Activated naive CD8-positive, alpha-beta T cell treated with anti-CD3 and anti-CD28 coated beads, Interleukin-2, amount 10 ng/mL, durations not matched to agents 7 days and 5 days (primary cell): ENCODE measurements around the gene SLC15A1. TPM values are rescaled to one million over a fixed set of nuclear protein-coding genes. Genes with fewer than 3 reads are reported as not detected.

ENCODE experiments used
- ATAC-seq: fragments of 150-1000 bp; cut with Tn5 transposase; one replicate; pipeline ENCODE4 v1.10.0; 2021; ENCODE audit warnings: low read depth, moderate library complexity
- POLR2A ChIA-PET: fragments of 350-600 bp; sonication (Branson Sonifier 250); formaldehyde crosslinking; loops from one replicate; lab custom pipeline; 2021; ENCODE audit warnings: antibody characterized with exemption; lab: Charles Lee
- DNase-seq: peaks from one replicate; pipeline ENCODE4 v3.0.0; 2021
- H3K27ac Mint-ChIP-seq: one replicate; pipeline ENCODE4 v1.8.0; 2022; ENCODE audit warnings: mild to moderate bottlenecking, mixed read lengths
- H3K27me3 Mint-ChIP-seq: one replicate; pipeline ENCODE4 v1.8.0; 2022; ENCODE audit warnings: mild to moderate bottlenecking, moderate library complexity, mixed read lengths
- H3K36me3 Mint-ChIP-seq: one replicate; pipeline ENCODE4 v1.8.0; 2021; ENCODE audit warnings: mild to moderate bottlenecking, mixed read lengths
- H3K4me1 Mint-ChIP-seq: one replicate; pipeline ENCODE4 v1.8.0; 2021; ENCODE audit warnings: mixed read lengths
- H3K4me3 Mint-ChIP-seq: one replicate; pipeline ENCODE4 v1.8.0; 2022; ENCODE audit warnings: mild to moderate bottlenecking, moderate library complexity, mixed read lengths
- H3K9me3 Mint-ChIP-seq: one replicate; pipeline ENCODE4 v1.8.0; 2021; ENCODE audit warnings: mixed read lengths
- total RNA-seq, 2 experiments: library from RNA; stranded (reverse); gene quantifications; one replicate each; pipeline ENCODE4 v1.2.3, GENCODE V29; 2021

SLC15A1 gene, protein sequence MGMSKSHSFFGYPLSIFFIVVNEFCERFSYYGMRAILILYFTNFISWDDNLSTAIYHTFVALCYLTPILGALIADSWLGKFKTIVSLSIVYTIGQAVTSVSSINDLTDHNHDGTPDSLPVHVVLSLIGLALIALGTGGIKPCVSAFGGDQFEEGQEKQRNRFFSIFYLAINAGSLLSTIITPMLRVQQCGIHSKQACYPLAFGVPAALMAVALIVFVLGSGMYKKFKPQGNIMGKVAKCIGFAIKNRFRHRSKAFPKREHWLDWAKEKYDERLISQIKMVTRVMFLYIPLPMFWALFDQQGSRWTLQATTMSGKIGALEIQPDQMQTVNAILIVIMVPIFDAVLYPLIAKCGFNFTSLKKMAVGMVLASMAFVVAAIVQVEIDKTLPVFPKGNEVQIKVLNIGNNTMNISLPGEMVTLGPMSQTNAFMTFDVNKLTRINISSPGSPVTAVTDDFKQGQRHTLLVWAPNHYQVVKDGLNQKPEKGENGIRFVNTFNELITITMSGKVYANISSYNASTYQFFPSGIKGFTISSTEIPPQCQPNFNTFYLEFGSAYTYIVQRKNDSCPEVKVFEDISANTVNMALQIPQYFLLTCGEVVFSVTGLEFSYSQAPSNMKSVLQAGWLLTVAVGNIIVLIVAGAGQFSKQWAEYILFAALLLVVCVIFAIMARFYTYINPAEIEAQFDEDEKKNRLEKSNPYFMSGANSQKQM
- not detected for total RNA-seq

DNA sequence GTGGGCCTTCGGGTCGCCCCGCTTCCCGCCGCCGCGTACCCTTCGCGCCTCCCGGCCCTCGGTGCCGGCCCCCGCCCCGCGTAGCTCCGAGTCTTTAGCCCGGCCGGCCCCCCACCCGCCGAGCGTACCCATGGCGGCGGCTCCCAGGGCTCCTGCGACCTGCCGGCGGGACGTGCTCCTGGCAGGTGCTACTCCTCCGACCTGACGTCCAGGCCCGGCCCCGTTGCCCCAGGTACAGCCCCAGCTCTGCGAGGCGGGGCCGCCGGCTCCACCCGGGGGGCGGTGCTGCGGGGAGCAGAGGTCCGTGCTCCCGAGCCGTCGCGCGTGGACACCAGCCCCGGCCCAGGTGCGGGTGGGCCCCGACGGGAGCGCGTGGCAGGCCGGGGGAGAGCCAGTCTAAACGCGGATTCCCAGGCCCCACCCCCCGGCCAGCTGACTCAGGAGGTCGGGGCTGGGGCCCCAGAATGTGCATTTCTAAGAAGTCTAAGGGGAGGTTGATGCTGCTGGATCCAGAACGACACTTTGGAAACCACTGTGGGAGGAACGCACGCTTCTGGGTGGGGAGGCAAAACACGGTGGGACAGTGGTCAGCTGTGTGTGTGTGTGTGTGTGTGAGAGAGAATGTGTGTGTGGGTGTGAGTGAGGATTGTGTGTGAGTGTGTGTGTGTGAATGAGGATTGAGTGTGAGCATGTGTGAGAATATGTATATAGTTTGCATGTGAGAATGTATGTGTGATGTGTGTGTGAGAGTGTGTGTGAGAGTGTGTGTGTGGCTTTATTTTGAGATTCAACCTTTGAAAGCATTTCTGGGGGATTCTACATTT, at the start of gene SLC15A1:
SLC15A1 (minus strand) TSS at position 206 of the 824 bp plus-strand sequence; CDS start at position 132, 74 bp downstream.
- POLR2A ChIA-PET = no interaction called here
- Mint-ChIP-seq H3K4me3 (peak within 1 kb of the TSS; percentile 16), H3K27me3 (peaks cover 57% of the 10 kb centered on the region), H3K36me3 (peaks cover 8% of the 10 kb centered on the region), H3K9me3 (peaks cover 13% of the 10 kb centered on the region), H3K4me1 (no peaks in the 10 kb centered on the region), H3K27ac (no peak within 1 kb of the TSS)
- ATAC-seq (no peak), DNase-seq (no peak)

DNA sequence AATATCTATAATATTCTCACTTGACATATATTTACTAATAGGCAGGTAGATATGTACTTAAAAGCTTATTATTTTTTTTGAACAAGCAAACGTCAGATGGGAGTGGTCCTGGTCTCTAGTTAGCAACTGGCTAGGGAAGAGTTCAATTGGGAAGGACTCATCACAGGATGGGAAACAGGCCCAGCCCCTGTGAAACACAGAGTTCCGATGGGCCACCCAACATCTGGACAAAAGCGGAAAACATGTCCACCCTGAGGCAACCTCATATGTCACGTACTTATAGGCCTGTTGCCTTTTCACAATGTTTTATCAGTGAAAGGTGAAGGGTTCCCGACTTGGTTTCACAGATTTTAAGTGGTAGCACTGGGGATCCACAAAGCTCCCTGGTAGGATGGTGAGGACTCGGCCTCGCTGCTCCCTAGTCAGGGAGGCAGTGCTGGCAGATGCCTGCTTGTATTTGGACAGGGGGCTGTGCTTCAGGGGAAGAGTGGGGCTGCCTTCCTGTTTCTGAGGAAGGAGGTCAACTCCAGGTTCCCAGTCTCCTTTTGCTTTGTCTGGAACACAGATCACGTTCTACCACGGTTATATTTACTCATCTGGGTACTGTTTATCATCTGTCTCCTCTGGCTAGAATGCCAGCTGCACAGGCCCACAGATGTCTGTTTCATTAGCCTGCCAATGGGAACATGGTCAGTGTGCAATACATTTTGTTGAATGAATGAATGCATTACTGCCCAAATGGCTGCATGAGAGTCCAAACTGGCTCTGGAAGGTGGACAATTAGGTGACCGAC, 49.4 kb upstream of the SLC15A1 start:
- no peaks in the 10 kb centered on the region for H3K9me3 Mint-ChIP-seq
- POLR2A ChIA-PET = no interaction called here
- no peak overlapping the region for H3K4me3 Mint-ChIP-seq
- peaks cover 4% of the 10 kb centered on the region for H3K4me1 Mint-ChIP-seq
- DNase-seq (no peak), ATAC-seq (no peak)
- H3K36me3 Mint-ChIP-seq = peaks cover 22% of the 10 kb centered on the region
- H3K27ac Mint-ChIP-seq = no peak overlapping the region
- H3K27me3 Mint-ChIP-seq = no peaks in the 10 kb centered on the region

DNA sequence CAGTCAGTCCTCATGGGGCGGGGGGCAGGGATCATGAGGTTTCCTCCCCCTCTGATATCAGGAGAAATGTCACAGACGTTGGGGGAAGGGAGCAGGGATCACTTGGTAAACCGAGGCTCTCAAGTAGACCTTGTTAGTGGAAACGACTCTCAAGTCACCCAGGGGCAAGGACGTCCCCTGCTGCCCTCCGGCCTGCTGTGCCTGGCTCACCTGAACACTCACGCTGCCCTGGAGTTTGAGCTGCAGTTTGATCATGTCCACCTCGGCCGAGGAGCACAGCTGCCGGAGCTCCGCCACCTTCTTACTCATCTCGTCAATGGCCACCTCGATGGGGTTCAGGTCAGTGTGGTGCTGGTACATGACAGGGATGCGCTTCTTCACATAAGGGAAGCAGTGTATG, 47.6 kb upstream of the SLC15A1 start:
- POLR2A ChIA-PET = interaction anchor here (0.5 kb wide), 1 partner anchor 233 kb away, joined by 5 read pairs; no protein-coding TSS in a partner anchor
- no peak for DNase-seq
- peaks cover 37% of the 10 kb centered on the region for H3K36me3 Mint-ChIP-seq
- H3K27ac Mint-ChIP-seq = no peak overlapping the region
- no peaks in the 10 kb centered on the region for H3K9me3 Mint-ChIP-seq
- H3K27me3 Mint-ChIP-seq = no peaks in the 10 kb centered on the region
- H3K4me3 Mint-ChIP-seq = no peak overlapping the region
- ATAC-seq = no peak
- H3K4me1 Mint-ChIP-seq = peaks cover 4% of the 10 kb centered on the region

DNA sequence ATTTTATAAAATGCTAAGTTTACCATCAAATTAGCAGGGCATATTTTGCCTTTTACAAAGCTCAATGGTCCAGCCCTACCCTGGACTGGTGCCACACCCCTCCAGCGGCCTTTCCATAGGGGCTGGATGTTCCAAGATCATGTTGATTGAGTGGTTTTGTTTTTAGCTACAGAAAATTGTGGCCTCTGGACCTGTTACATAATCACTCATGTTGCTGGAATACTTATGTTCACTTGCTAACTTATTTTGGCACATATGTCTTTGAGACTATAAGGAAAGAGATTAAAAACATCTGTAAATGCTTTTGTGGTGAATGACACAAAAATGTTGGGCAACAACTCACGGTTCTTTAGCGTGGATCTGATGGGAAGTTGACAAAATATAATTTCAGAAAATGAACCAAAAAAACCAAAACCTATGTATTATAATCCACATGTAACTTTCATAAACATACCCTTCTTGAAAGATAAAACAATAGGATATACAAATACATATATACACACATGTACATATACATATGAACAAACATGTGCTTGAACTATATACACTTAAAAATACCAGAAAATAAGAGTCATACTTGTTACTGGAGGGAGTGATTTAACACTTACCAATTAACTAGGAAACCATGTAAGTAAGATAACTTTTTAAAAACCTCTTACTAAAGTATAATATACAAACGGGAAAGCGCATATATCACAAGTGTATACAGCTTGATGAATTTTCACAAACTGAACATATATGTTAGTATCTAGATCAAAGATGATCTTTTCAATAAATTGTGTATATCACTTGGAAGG, 46.6 kb upstream of the SLC15A1 start:
- POLR2A ChIA-PET = no interaction called here
- no peaks in the 10 kb centered on the region for H3K27me3 Mint-ChIP-seq
- no peaks in the 10 kb centered on the region for H3K9me3 Mint-ChIP-seq
- no peak for DNase-seq
- no peak for ATAC-seq
- peaks cover 4% of the 10 kb centered on the region for H3K4me1 Mint-ChIP-seq
- peaks cover 46% of the 10 kb centered on the region for H3K36me3 Mint-ChIP-seq
- H3K4me3 Mint-ChIP-seq = no peak overlapping the region
- no peak overlapping the region for H3K27ac Mint-ChIP-seq

DNA sequence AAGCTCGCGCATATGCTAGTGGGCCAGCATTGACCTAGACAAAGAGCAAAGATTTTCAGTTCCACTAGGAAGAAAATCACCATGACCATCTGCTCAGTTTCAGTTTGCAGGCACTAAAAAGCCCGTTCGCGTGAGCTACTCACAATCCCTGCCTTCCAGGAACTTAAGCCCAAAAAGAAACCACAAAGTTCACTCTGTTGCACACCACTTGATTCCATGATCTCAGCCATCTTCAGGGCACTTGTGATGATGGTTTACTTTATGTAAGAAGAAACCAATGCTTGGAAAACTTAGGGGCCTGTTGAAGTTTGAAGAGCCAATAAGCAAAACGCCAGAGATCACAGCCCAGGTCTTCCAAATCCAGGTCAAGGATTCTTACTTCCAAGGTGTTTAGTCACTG, 45.0 kb upstream of the SLC15A1 start:
- Mint-ChIP-seq H3K4me3 (no peak overlapping the region), H3K9me3 (no peaks in the 10 kb centered on the region), H3K27ac (peak overlapping the region; percentile 14), H3K36me3 (peaks cover 54% of the 10 kb centered on the region), H3K4me1 (peaks cover 4% of the 10 kb centered on the region), H3K27me3 (no peaks in the 10 kb centered on the region)
- POLR2A ChIA-PET = interaction anchor here (0.6 kb wide), 1 partner anchor 1880 kb away, joined by 3 read pairs; no protein-coding TSS in a partner anchor
- DNase-seq (no peak), ATAC-seq (no peak)

DNA sequence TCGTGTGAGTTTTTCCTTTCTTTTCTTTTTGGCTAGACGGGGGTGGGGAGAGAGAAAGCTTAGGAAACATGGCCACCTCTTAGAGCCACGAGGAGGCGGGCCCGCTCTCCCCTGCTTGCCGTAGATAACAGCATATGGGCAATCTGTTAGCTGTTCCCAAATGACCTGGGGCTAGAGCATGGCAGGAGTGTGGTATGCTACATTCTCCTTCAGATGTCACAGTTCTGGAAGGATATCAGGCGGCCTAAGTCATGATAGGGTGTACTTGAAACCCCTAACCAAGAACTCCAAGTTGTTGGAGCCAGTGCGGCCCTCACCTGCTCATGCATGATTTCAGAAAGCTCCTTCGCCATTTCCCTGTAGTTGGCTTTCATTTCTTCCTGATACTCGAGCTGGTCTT, 44.3 kb upstream of the SLC15A1 start:
- DNase-seq = no peak
- H3K9me3 Mint-ChIP-seq = peaks cover under 1% of the 10 kb centered on the region
- POLR2A ChIA-PET = no interaction called here
- H3K27me3 Mint-ChIP-seq = no peaks in the 10 kb centered on the region
- H3K4me3 Mint-ChIP-seq = no peak overlapping the region
- ATAC-seq = no peak
- peaks cover 4% of the 10 kb centered on the region for H3K4me1 Mint-ChIP-seq
- no peak overlapping the region for H3K27ac Mint-ChIP-seq
- H3K36me3 Mint-ChIP-seq = peaks cover 59% of the 10 kb centered on the region

DNA sequence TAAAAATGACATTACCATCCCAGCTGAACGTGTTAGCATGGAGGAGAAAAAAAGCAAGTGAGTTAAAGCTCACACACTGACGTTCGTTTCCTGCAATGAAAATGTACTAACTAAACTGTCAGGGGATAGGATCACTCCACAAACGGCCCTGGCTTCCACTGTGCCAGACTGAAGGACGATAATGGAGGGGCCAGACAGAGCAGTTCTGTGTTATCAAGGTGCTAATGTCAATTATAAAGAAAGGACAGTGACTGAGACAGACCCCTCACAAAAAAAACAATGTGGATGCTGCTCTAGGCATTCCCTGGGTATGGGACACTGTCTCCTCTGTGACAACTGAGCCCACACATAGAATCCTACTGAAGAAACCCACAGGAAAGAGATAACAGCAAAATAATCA, 43.7 kb upstream of the SLC15A1 start:
- ATAC-seq (no peak), DNase-seq (no peak)
- Mint-ChIP-seq H3K9me3 (peaks cover 2% of the 10 kb centered on the region), H3K4me3 (no peak overlapping the region), H3K27me3 (no peaks in the 10 kb centered on the region), H3K36me3 (peaks cover 60% of the 10 kb centered on the region), H3K27ac (no peak overlapping the region), H3K4me1 (peaks cover 4% of the 10 kb centered on the region)
- POLR2A ChIA-PET = no interaction called here

DNA sequence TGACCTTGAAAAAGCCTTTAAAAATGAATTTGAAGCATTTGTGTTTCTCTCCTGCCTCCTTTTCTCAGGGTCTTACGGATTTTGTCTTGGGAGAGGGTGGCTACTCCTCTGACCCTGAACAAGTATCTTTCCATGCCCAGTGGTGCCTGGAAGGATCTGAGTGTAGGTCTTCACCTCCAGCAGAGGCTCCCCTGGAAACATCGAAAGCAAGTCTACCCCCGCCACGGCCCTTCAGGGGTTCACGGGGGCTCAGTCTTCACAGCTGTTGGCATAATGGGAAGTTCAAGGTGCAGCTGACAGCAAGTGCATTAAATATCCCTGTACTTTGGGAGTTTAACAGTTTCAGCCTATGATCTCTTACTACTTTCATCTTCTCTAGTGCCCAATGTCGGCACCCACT, 42.7 kb upstream of the SLC15A1 start:
- no peak overlapping the region for H3K4me3 Mint-ChIP-seq
- DNase-seq = no peak
- ATAC-seq = no peak
- POLR2A ChIA-PET = interaction anchor here (0.7 kb wide), 1 partner anchor 90 kb away, joined by 3 read pairs; no protein-coding TSS in a partner anchor
- H3K27ac Mint-ChIP-seq = no peak overlapping the region
- H3K27me3 Mint-ChIP-seq = no peaks in the 10 kb centered on the region
- H3K9me3 Mint-ChIP-seq = peaks cover 2% of the 10 kb centered on the region
- peaks cover 60% of the 10 kb centered on the region for H3K36me3 Mint-ChIP-seq
- peaks cover 4% of the 10 kb centered on the region for H3K4me1 Mint-ChIP-seq

DNA sequence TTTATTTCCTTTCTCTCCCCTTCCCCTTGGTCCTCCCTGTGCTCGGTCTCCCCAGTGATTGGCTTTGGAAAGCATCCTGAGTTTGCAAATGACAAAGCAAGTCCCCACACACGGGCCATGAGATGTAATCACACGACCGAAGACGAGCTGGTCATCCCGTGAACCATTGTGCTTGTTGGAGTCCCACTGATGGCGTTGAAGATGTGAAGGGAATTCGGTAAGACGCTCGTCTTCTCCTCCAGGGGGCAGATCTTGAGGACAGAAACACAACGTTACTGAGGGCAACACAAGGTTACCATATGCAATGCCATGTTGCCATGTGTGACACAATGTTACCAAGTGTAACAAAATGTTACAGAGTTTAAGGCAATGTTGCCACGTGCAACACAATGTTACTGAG, 42.0 kb upstream of the SLC15A1 start:
- no peaks in the 10 kb centered on the region for H3K27me3 Mint-ChIP-seq
- peaks cover 2% of the 10 kb centered on the region for H3K9me3 Mint-ChIP-seq
- no peak overlapping the region for H3K4me3 Mint-ChIP-seq
- POLR2A ChIA-PET = no interaction called here
- peaks cover 60% of the 10 kb centered on the region for H3K36me3 Mint-ChIP-seq
- DNase-seq (no peak), ATAC-seq (no peak)
- H3K4me1 Mint-ChIP-seq = peaks cover 4% of the 10 kb centered on the region
- H3K27ac Mint-ChIP-seq = no peak overlapping the region

DNA sequence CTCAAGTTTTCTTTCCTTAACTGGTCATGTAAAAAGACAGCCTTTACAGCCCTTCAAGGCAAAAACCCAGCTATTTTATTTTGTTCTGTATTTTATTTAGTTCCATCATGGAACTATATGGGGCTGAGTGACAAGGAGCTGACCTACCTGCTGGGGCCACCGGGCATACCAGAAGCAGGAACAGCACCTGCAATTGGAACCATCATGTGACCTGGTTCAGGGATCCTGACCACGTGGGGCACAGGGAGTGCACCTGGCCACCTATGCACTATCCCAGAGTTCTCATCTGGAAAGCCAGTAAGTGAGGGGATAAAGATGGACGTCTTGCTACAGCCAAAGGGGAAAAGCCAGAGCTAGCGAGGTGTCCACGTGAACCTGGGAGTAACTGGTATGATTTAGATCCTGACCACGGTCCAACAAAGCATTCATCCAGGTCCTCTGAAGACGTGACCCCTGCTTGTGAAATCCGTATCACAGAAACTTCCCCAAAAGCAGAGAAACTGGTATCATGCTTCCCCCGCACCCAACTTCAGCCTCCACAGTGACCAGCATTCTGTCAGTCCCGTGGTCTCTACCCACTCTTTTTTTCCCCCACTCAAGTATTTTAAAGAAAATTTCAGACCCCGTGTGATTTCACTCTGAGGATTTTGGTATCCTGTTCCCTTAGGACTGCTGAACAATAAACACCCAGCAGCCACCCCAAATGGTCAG, 40.5 kb upstream of the SLC15A1 start:
- Mint-ChIP-seq H3K4me3 (no peak overlapping the region), H3K27me3 (peaks cover 12% of the 10 kb centered on the region), H3K9me3 (peaks cover 2% of the 10 kb centered on the region), H3K4me1 (peaks cover 4% of the 10 kb centered on the region), H3K27ac (no peak overlapping the region), H3K36me3 (peaks cover 52% of the 10 kb centered on the region)
- ATAC-seq = no peak
- POLR2A ChIA-PET = no interaction called here
- no peak for DNase-seq

DNA sequence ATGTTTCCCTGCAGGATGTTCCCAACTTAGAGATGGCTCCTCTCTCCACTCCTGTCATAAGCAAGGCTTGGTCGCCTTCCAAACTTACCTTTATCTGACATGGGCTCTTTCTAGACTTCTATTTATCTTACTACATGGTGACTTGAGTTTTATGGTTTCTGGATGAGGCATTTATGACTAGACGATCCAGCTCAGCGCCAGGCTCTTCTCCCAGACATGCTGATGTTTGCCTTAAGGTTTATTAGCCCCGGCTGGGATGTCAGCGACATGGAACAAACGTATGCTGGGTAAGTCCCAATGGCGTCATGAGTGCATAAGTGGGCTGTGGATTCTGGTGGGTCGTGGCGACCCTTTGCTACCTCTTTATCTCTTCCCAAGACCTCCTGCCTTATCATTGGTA, 39.8 kb upstream of the SLC15A1 start:
- Mint-ChIP-seq H3K27ac (no peak overlapping the region), H3K27me3 (peaks cover 18% of the 10 kb centered on the region), H3K9me3 (peaks cover 2% of the 10 kb centered on the region), H3K4me3 (no peak overlapping the region), H3K4me1 (no peaks in the 10 kb centered on the region), H3K36me3 (peaks cover 48% of the 10 kb centered on the region)
- no peak for ATAC-seq
- POLR2A ChIA-PET = no interaction called here
- DNase-seq = no peak
